T-helper 2 cell (primary cell): Measurements from ENCODE around the gene CPNE2.
A peak's percentile ranks its signal among the peaks of the same experiment; 100 is the strongest.
"Not testable (repeated sequence)": the region's sequence is repeated elsewhere in the genome, so short reads cannot be mapped to it uniquely, and the experiment has no call there.

ENCODE experiments used
- DNase-seq, 5 experiments: peaks; one replicate each; pipeline versions ENCODE4 v3.0.0 to v3.0.0-alpha.2; 2012 to 2022

The CPNE2 gene

GRCh38 chr16:57175896-57176295 is 83.5 kb downstream of the CPNE2 start:
- DNase-seq = no peak

GRCh38 chr16:57178196-57178595 is 85.8 kb downstream of the CPNE2 start:
- DNase-seq = no peak

GRCh38 chr16:57178793-57179212 is 86.4 kb downstream of the CPNE2 start:
- DNase-seq = no peak

DNA sequence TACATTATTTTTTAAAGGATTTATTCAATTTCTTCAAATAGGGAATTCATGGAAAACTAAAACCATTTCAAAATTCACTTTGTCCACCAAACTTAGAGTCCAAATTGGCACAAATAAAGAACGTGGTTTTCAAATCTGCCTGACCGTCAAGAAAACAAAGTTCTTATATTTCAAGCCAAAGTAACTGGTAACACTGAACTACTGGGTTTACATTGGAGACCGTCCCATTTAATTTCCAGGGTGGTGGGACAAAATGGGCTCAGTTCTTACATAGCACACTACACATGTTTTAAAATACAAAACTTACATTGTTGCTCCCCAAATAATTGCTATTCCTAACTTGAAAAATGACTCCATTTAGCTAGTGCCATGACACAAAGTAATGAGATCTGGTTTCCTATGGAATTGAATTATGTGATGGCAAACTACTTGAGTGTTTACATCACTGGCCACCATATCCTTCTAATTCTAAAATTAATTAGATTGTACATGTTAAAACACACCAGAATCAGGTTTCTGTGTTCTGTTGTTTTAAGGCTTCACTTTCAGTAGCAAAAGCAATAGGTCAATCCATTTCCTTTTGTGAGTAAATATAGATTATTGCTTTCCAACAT is 86.9 kb downstream of the CPNE2 start:
- no peak for DNase-seq

- no peak for DNase-seq
These were observed 91.7 kb downstream of the CPNE2 start for GRCh38 chr16:57184113-57184512.

DNA sequence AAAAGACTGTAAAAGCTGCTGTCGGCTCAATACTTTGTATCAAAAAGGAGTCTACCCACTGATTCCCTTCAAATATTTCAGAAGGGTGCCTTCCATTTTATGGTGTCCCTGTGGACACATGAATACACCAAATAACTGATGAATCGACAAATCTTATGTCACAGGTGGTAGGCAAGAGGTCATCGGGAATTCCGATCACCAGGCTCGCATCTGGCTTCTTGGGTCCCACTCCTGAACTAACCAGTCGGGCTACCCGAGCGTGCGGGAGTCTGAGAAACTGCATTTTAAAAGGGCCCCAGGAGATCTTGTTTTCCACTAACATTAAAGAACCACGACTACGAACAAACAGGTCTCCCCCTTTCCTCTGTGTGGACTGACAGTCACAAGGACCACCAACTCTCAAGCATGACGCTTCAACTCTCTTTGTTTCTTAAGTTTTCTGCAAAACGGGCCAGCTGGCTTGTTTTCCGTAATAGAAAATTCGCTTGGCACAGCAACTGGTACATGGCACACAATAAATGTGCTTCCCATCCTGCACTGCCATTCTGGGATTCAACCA is 92.6 kb downstream of the CPNE2 start:
- DNase-seq = no peak

- peak in 1 of 5 experiments; percentile 1 for DNase-seq
These were observed 93.1 kb downstream of the CPNE2 start for GRCh38 chr16:57185446-57185944.

DNA sequence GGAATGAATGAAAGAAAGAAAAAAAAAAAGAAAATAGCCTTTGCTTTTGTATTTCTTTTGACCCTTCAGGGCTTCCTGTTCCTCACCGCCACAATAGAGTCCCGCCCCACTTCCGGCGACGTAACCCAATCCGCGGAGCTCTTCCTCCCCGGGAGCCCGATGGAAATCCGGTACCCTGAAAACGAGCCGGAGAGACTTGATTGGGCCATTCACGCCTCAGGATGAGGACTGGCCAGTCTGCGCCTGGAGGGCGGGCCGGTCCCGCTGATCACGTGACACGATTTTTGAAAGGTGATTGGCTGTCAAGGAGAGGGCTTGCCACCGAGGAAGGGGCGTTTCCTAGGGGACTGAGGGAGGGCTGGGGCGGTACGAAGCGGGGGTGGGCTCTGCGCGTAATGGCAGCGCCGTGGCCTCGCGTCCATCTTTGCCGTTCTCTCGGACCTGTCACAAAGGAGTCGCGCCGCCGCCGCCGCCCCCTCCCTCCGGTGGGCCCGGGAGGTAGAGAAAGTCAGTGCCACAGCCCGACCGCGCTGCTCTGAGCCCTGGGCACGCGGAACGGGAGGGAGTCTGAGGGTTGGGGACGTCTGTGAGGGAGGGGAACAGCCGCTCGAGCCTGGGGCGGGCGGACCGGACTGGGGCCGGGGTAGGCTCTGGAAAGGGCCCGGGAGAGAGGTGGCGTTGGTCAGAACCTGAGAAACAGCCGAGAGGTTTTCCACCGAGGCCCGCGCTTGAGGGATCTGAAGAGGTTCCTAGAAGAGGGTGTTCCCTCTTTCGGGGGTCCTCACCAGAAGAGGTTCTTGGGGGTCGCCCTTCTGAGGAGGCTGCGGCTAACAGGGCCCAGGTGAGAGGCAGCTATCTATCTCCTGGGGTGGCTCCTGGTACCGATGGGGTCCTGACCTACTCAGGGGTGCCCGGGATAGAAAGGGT is 93.8 kb downstream of the CPNE2 start, which contains the start of the genes PSME3IP1 and RSPRY1:
Gene PSME3IP1, minus strand, starts transcription at position 95 of the 927 bp plus-strand sequence. CDS start 12,185 bp downstream, outside the sequence.
Gene RSPRY1, plus strand, starts transcription at position 385 of the 927 bp plus-strand sequence. CDS start 18,330 bp downstream, outside the sequence.
- DNase-seq = peak; percentile 82 to 99 (median 97)

DNA sequence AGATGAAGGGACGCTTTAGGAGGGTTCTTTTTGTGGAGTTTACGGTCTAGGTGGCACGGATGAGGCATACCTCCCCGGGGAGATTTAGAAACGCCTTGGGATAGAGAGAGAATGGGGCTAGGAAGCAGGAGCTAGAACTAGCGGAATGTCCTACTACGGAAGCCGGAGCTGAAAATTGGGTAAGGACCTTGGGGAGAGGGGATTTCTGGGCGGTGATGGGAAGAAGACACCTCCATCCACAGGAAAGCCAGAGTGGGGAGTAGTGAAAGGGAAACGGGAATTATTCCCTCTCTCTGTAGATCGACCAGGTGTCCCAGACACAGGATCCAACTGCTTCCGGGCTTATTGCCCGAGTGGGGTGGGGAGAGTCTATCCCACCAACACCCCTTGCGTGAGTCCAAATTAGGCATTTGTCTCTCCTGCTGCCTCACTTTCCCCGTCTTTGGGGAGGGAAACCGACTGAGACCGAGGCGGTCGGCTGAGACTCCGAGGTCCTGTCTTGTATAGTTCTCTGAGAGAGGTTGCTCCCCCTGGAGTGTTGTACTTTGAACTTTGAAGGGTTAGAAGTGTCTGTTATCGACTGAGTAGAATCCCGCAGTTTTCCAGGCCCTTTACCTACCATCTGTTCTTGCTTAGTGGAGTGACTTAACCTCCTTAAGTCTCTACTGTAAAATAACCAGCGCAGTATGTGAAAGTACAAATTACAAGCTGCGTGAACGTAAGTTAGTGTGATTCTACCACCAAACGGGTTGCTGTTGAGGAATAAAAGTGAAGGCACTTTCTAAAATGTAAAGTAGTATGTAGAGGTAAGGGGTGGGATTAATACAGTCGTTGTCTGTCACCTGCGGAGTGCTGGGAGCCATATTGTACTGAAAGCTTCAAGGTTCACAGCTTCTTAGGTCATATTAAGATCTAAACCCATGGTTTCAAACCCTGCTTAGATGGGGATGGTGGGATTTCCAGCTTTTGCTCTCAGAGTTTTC is 94.8 kb downstream of the CPNE2 start:
- DNase-seq = peak in 2 of 5 experiments; percentile 13 to 45

- not testable (repeated sequence) for DNase-seq
These were observed 95.7 kb downstream of the CPNE2 start for GRCh38 chr16:57187902-57188710.

GRCh38 chr16:57188711-57189002 is 96.3 kb downstream of the CPNE2 start:
- DNase-seq = no peak

DNA sequence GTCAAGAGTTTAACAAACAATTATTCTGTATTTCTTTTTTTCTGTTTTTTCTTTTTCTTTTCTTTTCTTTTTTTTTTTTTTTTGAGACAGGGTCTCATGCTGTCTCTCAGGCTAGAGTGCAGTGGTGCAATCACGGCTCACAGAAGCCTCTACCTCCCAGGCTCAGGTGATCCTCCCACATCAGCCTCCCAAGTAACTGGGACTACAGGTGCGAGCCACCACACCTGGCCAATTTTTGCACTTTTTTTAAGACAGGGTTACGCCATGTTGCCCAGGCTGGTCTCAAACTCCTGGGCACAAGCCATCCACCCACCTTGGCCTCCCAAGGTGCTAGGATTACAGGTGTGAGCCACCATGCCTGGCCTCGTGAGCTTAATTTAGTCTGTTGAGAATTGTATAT is 97.1 kb downstream of the CPNE2 start:
- not testable (repeated sequence) for DNase-seq

DNA sequence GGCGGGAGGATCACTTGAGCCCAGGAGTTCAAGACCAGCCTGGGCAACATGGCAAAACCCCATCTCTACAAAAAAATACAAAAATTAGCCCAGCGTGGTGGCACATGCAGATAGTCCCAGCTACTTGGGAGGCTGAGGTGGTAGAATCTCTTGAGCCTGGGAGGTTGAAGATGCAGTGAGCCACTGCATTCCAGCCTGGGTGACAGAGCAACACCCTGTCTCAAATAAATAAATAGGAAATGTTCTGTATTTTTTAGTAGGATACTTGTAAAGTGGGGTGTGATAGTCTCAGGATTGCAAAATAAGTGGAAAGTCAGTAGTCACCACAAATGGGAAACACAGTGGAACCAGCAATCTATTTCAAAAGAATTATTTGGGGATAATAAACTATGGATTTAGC is 97.8 kb downstream of the CPNE2 start:
- DNase-seq = no peak

- no peak for DNase-seq
These were observed 98.7 kb downstream of the CPNE2 start for GRCh38 chr16:57191056-57191571.

DNA sequence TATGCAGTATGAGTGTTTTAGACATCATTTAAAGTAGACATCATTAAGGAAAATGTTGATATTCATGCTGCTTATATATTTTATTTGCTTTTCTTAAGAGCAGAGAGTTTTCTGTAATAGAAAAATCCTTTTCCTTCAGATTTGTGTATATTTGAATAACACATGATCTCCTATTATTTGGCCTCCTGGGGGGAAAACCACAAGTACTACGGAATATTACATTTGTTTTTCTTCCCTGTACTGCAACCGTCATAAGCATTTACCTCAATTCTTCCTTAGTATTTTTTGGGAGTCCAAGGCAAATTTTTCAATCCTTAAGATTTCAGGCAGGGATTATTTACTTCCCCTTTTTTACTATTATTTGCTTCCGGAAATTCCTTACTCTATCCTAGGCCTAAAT is 99.8 kb downstream of the CPNE2 start:
- DNase-seq = no peak

GRCh38 chr16:57192720-57193486 is 100.5 kb downstream of the CPNE2 start:
- no peak for DNase-seq

- DNase-seq = no peak
These were observed 102.1 kb downstream of the CPNE2 start for GRCh38 chr16:57194512-57194911.

DNA sequence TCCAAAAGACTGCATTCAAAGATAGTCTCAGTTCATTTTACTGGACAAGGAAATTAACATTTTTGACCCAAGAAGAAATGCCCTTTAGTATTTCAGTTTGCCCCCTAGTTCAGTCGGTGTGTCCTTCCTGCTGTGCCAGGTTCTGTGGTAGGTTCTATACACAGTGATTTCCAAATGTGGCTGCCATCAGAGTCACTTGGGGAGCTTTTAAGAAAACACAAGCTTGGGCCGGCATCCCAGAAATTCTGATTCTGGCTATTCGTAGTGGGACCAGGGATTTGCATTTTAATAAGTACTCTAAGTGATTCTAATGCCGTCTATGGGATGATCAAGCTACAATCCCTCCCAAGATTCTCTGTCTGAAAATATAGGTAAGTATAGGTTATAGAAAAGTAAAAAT is 103.9 kb downstream of the CPNE2 start:
- DNase-seq = no peak

DNA sequence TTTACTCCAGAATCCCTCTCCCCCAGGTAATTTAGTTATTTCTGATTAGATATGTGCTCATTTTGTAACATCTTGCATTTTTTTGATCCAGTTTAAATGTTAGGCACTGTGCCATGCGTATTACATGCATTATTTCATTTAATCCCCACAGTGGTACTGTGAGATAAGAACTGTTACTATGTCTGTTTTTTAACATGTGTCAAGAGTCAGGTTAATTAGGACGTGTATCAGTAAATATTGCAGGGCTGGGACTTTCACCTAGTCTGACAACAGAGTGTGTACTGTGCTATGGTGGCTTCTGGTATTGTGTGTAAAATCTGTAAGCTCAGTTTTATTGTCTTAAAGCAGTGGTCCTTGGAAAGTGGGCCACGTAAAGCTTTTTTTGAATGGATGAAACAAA is 104.4 kb downstream of the CPNE2 start:
- no peak for DNase-seq
